K562 (cell line): ENCODE data around the gene KLK5. TPM values are rescaled to one million over a fixed set of nuclear protein-coding genes. Genes with fewer than 3 reads are reported as not detected.

Experiments used
- ARID3A ChIP-seq: IDR thresholded peaks from 2 replicates; pipeline ENCODE4 v1.6.1; 2012; ENCODE audit warnings: low read depth, low read length, improper control_type of control experiment, borderline replicate concordance
- BRD4 ChIP-seq: fragments of 200-600 bp; sonication (generic); IDR thresholded peaks from 2 replicates; pipeline ENCODE4 v1.6.1; 2017; ENCODE audit warnings: inconsistent platforms
- GTF2A2 ChIP-seq: IDR thresholded peaks from 2 replicates; pipeline ENCODE4 v1.6.1; 2016; ENCODE audit warnings: mild to moderate bottlenecking, missing genetic modification characterization, missing compliant biosample characterization
- HCFC1 ChIP-seq: IDR thresholded peaks from 2 replicates; pipeline ENCODE4 v1.6.1; 2012; ENCODE audit warnings: low read depth, low read length, improper control_type of control experiment
- KHSRP ChIP-seq: fragments of 450-650 bp; IDR thresholded peaks from 2 replicates; pipeline ENCODE4 v1.6.1; 2017
- L3MBTL2 ChIP-seq: fragments of 450-650 bp; IDR thresholded peaks from 2 replicates; pipeline ENCODE4 v1.6.1; 2016; ENCODE audit warnings: mild to moderate bottlenecking, moderate library complexity
- LEF1 ChIP-seq: fragments of 450-650 bp; IDR thresholded peaks from 2 replicates; pipeline ENCODE4 v1.6.1; 2016; ENCODE audit warnings: mild to moderate bottlenecking
- MEF2A ChIP-seq: IDR thresholded peaks from 2 replicates; pipeline ENCODE4 v1.6.1; 2011; ENCODE audit warnings: low read depth, mild to moderate bottlenecking, low read length, moderate library complexity; ENCODE audit not compliant: control insufficient read depth
- NCOA2 ChIP-seq, 2 experiments: fragments of 450-650 bp; IDR thresholded peaks; 2 replicates each; pipeline ENCODE4 v1.6.1; 2018; ENCODE audit warnings: mild to moderate bottlenecking in 2 of 2, moderate library complexity in 1 of 2; ENCODE audit not compliant: partially characterized antibody in 2 of 2
- POLR2H ChIP-seq: IDR thresholded peaks from 2 replicates; pipeline ENCODE4 v1.6.1; 2016; ENCODE audit warnings: missing genetic modification characterization, low read depth, mild to moderate bottlenecking, control low read depth, missing compliant biosample characterization, moderate library complexity
- RNF2 ChIP-seq: sonication (generic); IDR thresholded peaks from 2 replicates; pipeline ENCODE4 v1.6.1; 2016
- SLC30A9 ChIP-seq: fragments of 250-450 bp; sonication (Bioruptor Pico); IDR thresholded peaks from 2 replicates; pipeline ENCODE4 v1.8.0; 2022; ENCODE audit warnings: mild to moderate bottlenecking, moderate library complexity
- SMAD2 ChIP-seq: fragments of 150-350 bp; IDR thresholded peaks from 2 replicates; pipeline ENCODE4 v1.6.1; 2014; ENCODE audit warnings: low read depth, mild to moderate bottlenecking, low read length
- SMAD3 ChIP-seq: fragments of 450-650 bp; formaldehyde crosslinking; conservative IDR thresholded peaks from 2 replicates; pipeline ENCODE4 v1.4.0; 2020; ENCODE audit warnings: mild to moderate bottlenecking
- SRSF1 ChIP-seq: fragments of 200-400 bp; formaldehyde crosslinking; IDR thresholded peaks from 2 replicates; pipeline ENCODE4 v1.6.1; 2017; ENCODE audit warnings: mild to moderate bottlenecking, low read depth, low read length, moderate library complexity
- TCF7L2 ChIP-seq: fragments of 150-350 bp; IDR thresholded peaks from 2 replicates; pipeline ENCODE4 v1.6.1; 2016; ENCODE audit warnings: low read depth, mild to moderate bottlenecking, low read length, moderate library complexity
- U2AF1 ChIP-seq: fragments of 200-400 bp; formaldehyde crosslinking; optimal IDR thresholded peaks from 2 replicates; pipeline ENCODE3; 2017; ENCODE audit warnings: mild to moderate bottlenecking, low read depth, low read length, moderate library complexity
- ZC3H11A ChIP-seq: IDR thresholded peaks from 2 replicates; pipeline ENCODE4 v1.6.1; 2012; ENCODE audit warnings: low read depth, low read length, improper control_type of control experiment
- ZC3H8 ChIP-seq: fragments of 450-650 bp; IDR thresholded peaks from 2 replicates; pipeline ENCODE4 v1.6.1; 2017
- ZFP1 ChIP-seq: fragments of 450-650 bp; formaldehyde crosslinking; IDR thresholded peaks from 2 replicates; pipeline ENCODE4 v1.4.0; 2020; ENCODE audit warnings: mild to moderate bottlenecking, mixed read lengths
- ZNF175 ChIP-seq: fragments of 200-800 bp; sonication (Bioruptor generic); IDR thresholded peaks from 2 replicates; pipeline ENCODE4 v1.6.1; 2016; ENCODE audit warnings: low read depth, mild to moderate bottlenecking, missing genetic modification characterization, missing compliant biosample characterization
- ZNF239 ChIP-seq: fragments of 250-450 bp; sonication (Bioruptor Pico); IDR thresholded peaks from 2 replicates; pipeline ENCODE4 v1.4.0; 2020; ENCODE audit warnings: mild to moderate bottlenecking
- ZNF3 ChIP-seq: fragments of 250-450 bp; sonication (Bioruptor Pico); IDR thresholded peaks from 2 replicates; pipeline ENCODE4 v1.5.0; 2021; ENCODE audit warnings: mild to moderate bottlenecking, moderate library complexity
- ZNF395 ChIP-seq: fragments of 200-800 bp; sonication (Bioruptor generic); IDR thresholded peaks from 2 replicates; pipeline ENCODE4 v1.6.1; 2017; ENCODE audit warnings: missing genetic modification characterization, missing compliant biosample characterization
- ZNF696 ChIP-seq: fragments of 250-450 bp; sonication (Bioruptor Pico); conservative IDR thresholded peaks from 2 replicates; pipeline ENCODE4 v1.4.0; 2020; ENCODE audit warnings: mild to moderate bottlenecking, moderate library complexity
- ZNF766 ChIP-seq: fragments of 200-800 bp; sonication (Bioruptor generic); conservative IDR thresholded peaks from 2 replicates; pipeline ENCODE4 v1.6.1; 2016; ENCODE audit warnings: missing genetic modification characterization, missing compliant biosample characterization
- polyA plus RNA-seq, 8 experiments: library from polyadenylated mRNA; depleted of rRNA in 4 of 8; stranded (reverse) in 5 of 8; unstranded in 3 of 8; fragments of >200 nt; fragmentation: Nextera tagmentation in 2 of 8; fragmentation: Illumina TruSeq in 1 of 8; extraction: Ambion mirVana in 2 of 8; extraction: Trizol in 1 of 8; gene quantifications; 2 replicates each; pipeline versions ENCODE4 v1.2.1 to v1.2.3, GENCODE V29; 2011 to 2014; ENCODE audit warnings: inconsistent platforms in 1 of 8, missing spikeins in 1 of 8
- total RNA-seq, 7 experiments: library from RNA; depleted of rRNA in 6 of 7; stranded (reverse); fragments of >200 nt in 6 of 7; fragmentation: Illumina TruSeq in 2 of 7; extraction: Trizol in 2 of 7; gene quantifications; 2 replicates each; pipeline versions ENCODE4 v1.2.1 to v1.2.3, GENCODE V29; 2011 to 2021; ENCODE audit warnings: low replicate concordance in 1 of 7
- TF ChIP-seq, protein P1 (sequence below): sonication (generic); formaldehyde crosslinking; IDR thresholded peaks from 2 replicates; pipeline ENCODE4 v1.8.1; 2023; ENCODE audit warnings: mild to moderate bottlenecking, missing genetic modification reagents
- TF ChIP-seq, protein P2 (sequence below): fragments of 450-650 bp; IDR thresholded peaks from 2 replicates; pipeline ENCODE4 v1.6.1; 2016; ENCODE audit warnings: low read depth, mild to moderate bottlenecking, moderate library complexity

Gene KLK5
- total and polyA plus RNA-seq, 9 of the 15 experiments (the other 6 are each of a cell fraction or from before 2014, with no cell fraction given): not detected

GRCh38 chr19:50899569-50899968 is 53.3 kb downstream of the KLK5 start (continued):
- peak; percentile 39; the same call in 1 of the 2 replicates for TF ChIP-seq ZNF395 (CRISPR knock-in tag)
- TF ChIP-seq POLR2H (tag): peak; percentile 54
- no peak for TF ChIP-seq RNF2
- TF ChIP-seq LEF1: no peak
- TF ChIP-seq ZNF175 (CRISPR knock-in tag): peak; percentile 79; the same call in 1 of the 2 replicates
- no peak for TF ChIP-seq SRSF1
- TF ChIP-seq SLC30A9: no peak
- TF ChIP-seq ZNF696 (CRISPR knock-in tag): no peak
- TF ChIP-seq ZC3H8: no peak
- no peak for TF ChIP-seq GTF2A2 (tag)
- TF ChIP-seq ZNF3: no peak
- TF ChIP-seq, protein P1, sequence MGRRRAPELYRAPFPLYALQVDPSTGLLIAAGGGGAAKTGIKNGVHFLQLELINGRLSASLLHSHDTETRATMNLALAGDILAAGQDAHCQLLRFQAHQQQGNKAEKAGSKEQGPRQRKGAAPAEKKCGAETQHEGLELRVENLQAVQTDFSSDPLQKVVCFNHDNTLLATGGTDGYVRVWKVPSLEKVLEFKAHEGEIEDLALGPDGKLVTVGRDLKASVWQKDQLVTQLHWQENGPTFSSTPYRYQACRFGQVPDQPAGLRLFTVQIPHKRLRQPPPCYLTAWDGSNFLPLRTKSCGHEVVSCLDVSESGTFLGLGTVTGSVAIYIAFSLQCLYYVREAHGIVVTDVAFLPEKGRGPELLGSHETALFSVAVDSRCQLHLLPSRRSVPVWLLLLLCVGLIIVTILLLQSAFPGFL: no peak
- no peak for TF ChIP-seq KHSRP
- TF ChIP-seq SMAD3: 0 out of 2 replicates have a peak, but pooled peaks have one; percentile 14
- TF ChIP-seq ZC3H11A: no peak
- TF ChIP-seq U2AF1: no peak
- TF ChIP-seq BRD4: no peak
- no peak for TF ChIP-seq L3MBTL2
- TF ChIP-seq MEF2A: no peak
- peak; percentile 80 for TF ChIP-seq ZNF766 (CRISPR knock-in tag)
- TF ChIP-seq, protein P2, sequence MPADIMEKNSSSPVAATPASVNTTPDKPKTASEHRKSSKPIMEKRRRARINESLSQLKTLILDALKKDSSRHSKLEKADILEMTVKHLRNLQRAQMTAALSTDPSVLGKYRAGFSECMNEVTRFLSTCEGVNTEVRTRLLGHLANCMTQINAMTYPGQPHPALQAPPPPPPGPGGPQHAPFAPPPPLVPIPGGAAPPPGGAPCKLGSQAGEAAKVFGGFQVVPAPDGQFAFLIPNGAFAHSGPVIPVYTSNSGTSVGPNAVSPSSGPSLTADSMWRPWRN: no peak
- TF ChIP-seq NCOA2 (IDR thresholded peaks at IDR 0.05; ENCODE audit: partially characterized antibody in 2 of 2): no peak
- no peak for TF ChIP-seq TCF7L2
- no peak for TF ChIP-seq SMAD2
- TF ChIP-seq ZNF239: no peak
- TF ChIP-seq HCFC1: 0 out of 2 replicates have a peak, but pooled peaks have one; percentile 25
- TF ChIP-seq ZFP1 (CRISPR knock-in tag): no peak
- TF ChIP-seq ARID3A: no peak
